ENCODE results near the gene HHAT.

Gene HHAT

DNA sequence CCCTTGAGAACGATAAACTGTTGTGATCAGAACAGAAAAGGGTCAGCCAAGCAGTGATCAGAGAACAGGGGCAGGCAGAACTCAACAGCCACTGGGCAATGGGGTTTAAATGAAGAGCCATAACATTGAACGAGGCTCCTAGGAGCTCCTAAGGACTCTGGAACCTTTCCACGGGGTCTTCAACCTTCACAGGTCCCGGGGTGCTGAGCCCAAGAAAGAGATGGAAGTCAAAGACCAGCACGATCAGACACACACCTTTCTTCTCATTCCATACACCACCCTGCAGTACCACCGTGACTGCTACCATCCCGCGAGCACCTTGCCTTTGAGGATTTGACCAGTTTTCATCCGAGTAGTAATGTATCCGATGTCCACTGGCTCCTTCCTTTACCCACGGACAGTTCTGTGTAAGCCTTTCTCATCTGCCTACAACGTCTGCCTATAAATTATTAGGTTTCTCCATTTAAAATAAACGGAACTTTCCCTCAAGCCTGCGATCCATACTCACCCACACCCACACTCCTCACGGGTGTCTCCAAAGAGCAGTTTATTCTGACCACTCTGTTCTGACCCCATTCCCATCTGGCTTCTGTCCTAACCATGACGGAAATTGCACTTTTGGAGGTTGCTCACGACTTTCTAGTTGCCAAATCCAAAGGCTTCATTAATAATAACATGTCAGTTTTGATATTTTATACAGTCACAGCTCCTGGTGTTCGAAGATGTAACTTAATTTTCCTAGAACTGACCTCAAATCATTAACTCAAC lies 16.8 kb upstream of the HHAT start:
- CTCF ChIA-PET: interaction anchor here (0.6 to 6.8 kb wide), 25 partner anchors 8 to 489 kb away, joined by 3 to 150 read pairs (median 4); no protein-coding TSS in a partner anchor
- TF ChIP-seq, protein P1, sequence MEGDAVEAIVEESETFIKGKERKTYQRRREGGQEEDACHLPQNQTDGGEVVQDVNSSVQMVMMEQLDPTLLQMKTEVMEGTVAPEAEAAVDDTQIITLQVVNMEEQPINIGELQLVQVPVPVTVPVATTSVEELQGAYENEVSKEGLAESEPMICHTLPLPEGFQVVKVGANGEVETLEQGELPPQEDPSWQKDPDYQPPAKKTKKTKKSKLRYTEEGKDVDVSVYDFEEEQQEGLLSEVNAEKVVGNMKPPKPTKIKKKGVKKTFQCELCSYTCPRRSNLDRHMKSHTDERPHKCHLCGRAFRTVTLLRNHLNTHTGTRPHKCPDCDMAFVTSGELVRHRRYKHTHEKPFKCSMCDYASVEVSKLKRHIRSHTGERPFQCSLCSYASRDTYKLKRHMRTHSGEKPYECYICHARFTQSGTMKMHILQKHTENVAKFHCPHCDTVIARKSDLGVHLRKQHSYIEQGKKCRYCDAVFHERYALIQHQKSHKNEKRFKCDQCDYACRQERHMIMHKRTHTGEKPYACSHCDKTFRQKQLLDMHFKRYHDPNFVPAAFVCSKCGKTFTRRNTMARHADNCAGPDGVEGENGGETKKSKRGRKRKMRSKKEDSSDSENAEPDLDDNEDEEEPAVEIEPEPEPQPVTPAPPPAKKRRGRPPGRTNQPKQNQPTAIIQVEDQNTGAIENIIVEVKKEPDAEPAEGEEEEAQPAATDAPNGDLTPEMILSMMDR (IDR thresholded peaks at IDR 0.05; ENCODE audit: insufficient read depth, low read length, missing control alignments): no peak
- POLR2A ChIA-PET: no interaction called here
- H3K4me3 ChIP-seq (ENCODE audit: low read depth, low read length): no peak overlapping the region
- DNase-seq (ENCODE audit: low read depth, low spot score): no peak

- TF ChIP-seq, protein P1 (IDR thresholded peaks at IDR 0.05; ENCODE audit: insufficient read depth, low read length, missing control alignments): no peak
- DNase-seq (ENCODE audit: low read depth, low spot score): no peak
- POLR2A ChIA-PET: no interaction called here
- no peak overlapping the region for H3K4me3 ChIP-seq (ENCODE audit: low read depth, low read length)
- CTCF ChIA-PET: interaction anchor here (1.4 to 6.8 kb wide), 5 partner anchors 10 to 170 kb away, joined by 3 to 150 read pairs (median 6); no protein-coding TSS in a partner anchor
Measured at GRCh38 chr1:210313046-210313595, 15.6 kb upstream of the HHAT start.

GRCh38 chr1:210313921-210314320 lies 14.8 kb upstream of the HHAT start:
- POLR2A ChIA-PET: no interaction called here
- CTCF ChIA-PET: interaction anchor here (1.5 to 1.8 kb wide), 2 partner anchors 86 to 170 kb away, joined by 4 to 9 read pairs; no protein-coding TSS in a partner anchor
- no peak overlapping the region for H3K4me3 ChIP-seq (ENCODE audit: low read depth, low read length)
- no peak for DNase-seq (ENCODE audit: low read depth, low spot score)
- TF ChIP-seq, protein P1 (IDR thresholded peaks at IDR 0.05; ENCODE audit: insufficient read depth, low read length, missing control alignments): no peak

DNA sequence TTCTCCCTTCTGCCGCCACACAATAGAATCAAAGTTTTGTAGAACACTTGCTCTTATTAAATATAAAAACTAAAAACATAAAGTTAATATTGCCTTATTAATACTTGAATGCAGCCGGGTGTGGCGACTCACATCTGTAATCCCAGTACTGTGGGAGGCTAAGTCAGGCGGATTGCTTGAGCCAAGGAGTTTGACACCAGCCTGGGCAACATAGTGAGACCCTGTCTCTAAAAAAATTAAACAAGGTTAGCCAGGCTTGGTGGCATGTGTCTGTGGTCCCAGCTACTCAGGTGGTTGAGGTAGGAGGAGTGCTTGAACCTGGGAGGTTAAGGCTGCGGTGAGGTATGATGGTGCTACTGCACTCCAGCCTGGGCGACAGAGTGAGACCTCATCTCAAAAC lies 13.2 kb upstream of the HHAT start:
- no peak overlapping the region for H3K4me3 ChIP-seq (ENCODE audit: low read depth, low read length)
- TF ChIP-seq, protein P1 (IDR thresholded peaks at IDR 0.05; ENCODE audit: insufficient read depth, low read length, missing control alignments): no peak
- CTCF ChIA-PET: interaction anchor here (2.4 kb wide), 1 partner anchor 172 kb away, joined by 14 read pairs; no protein-coding TSS in a partner anchor
- DNase-seq (ENCODE audit: low read depth, low spot score): no peak
- POLR2A ChIA-PET: no interaction called here

DNA sequence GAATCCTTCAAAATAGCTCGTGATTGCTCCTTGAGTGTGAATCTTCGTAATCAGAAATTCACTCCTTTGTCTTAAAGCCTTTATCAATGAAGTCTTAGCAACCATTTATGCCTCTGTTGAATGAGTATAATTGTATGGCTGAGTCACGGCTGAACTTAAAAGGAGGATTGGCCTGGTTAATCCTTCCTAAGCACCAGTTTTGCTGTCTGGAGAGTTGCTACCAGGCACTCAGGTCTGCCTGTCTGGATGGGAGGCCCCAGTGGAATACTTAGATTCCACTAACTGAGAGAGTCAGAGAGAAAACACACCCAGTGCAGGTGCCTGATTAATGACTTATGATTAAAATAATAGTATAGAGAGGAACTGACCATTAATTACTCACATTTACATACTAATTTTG lies 7.6 kb upstream of the HHAT start:
- no peak for DNase-seq (ENCODE audit: low read depth, low spot score)
- CTCF ChIA-PET: interaction anchor here (1.1 to 2.2 kb wide), 2 partner anchors 10 to 178 kb away, joined by 4 to 12 read pairs; no protein-coding TSS in a partner anchor
- TF ChIP-seq, protein P1 (IDR thresholded peaks at IDR 0.05; ENCODE audit: insufficient read depth, low read length, missing control alignments): no peak
- POLR2A ChIA-PET: no interaction called here
- no peak overlapping the region for H3K4me3 ChIP-seq (ENCODE audit: low read depth, low read length)

DNA sequence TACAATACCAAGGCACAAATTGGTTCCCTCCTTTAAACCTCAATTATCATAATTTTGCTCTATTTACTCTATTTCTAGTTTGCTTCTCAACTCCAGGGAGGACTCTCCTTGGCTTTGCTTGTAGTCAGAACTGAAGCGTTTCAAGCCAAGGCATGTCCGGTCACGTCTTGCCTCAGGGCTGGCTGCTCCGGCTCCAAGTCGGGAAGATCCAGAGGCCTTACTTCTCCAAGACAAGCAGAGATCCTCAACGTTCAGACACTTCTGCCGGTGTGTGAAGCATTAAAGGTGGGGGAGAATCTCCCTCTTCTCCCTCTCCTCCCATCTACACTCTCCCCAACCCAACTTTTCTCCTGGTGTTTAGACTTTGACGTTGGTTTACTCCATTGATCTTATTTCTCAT lies 7.2 kb upstream of the HHAT start:
- CTCF ChIA-PET: interaction anchor here (2.2 kb wide), 1 partner anchor 11 kb away, joined by 12 read pairs; no protein-coding TSS in a partner anchor

More for the DNA sequence above, 7.2 kb upstream of the HHAT start:
- TF ChIP-seq, protein P1 (IDR thresholded peaks at IDR 0.05; ENCODE audit: insufficient read depth, low read length, missing control alignments): no peak
- POLR2A ChIA-PET: no interaction called here
- DNase-seq (ENCODE audit: low read depth, low spot score): no peak
- H3K4me3 ChIP-seq (ENCODE audit: low read depth, low read length): no peak overlapping the region

Data from AG04449 (cell line).